Astrocyte (in vitro differentiated cells and primary cell): ENCODE measurements around the gene RPS6KA2. TPM values are rescaled to one million over a fixed set of nuclear protein-coding genes. Genes with fewer than 3 reads are reported as not detected.

Experiments used
- DNase-seq: peaks from one replicate; pipeline ENCODE4 v3.0.0-alpha.2; 2010; ENCODE audit warnings: low read depth
- FAIRE-seq: peaks from 2 replicates; lab custom pipeline; 2011; peaks lifted over from hg19 to GRCh38; lab: Jason Lieb, UNC
- H2AFZ ChIP-seq: 2 replicates; pipeline ENCODE4 v1.6.0; 2012; ENCODE audit warnings: low read depth, low read length, inconsistent platforms
- H3K27ac ChIP-seq: 2 replicates; pipeline ENCODE4 v1.5.1; 2011; ENCODE audit warnings: low read depth, low read length, inconsistent platforms
- H3K27me3 ChIP-seq: 2 replicates; pipeline ENCODE4 v1.6.0; 2011; ENCODE audit warnings: low read length, inconsistent platforms; ENCODE audit not compliant: insufficient read depth
- H3K36me3 ChIP-seq: 2 replicates; pipeline ENCODE4 v1.5.1; 2011; ENCODE audit warnings: low read length, inconsistent platforms; ENCODE audit not compliant: insufficient read depth
- H3K4me1 ChIP-seq: 2 replicates; pipeline ENCODE4 v1.5.1; 2011; ENCODE audit warnings: low read length, inconsistent platforms; ENCODE audit not compliant: insufficient read depth
- H3K4me2 ChIP-seq: 2 replicates; pipeline ENCODE4 v1.6.0; 2012; ENCODE audit warnings: low read length, inconsistent platforms
- H3K4me3 ChIP-seq: 2 replicates; pipeline ENCODE4 v1.5.1; 2011; ENCODE audit warnings: low read depth, mild to moderate bottlenecking, low read length, inconsistent platforms; ENCODE audit not compliant: insufficient read depth
- H3K79me2 ChIP-seq: 2 replicates; pipeline ENCODE4 v1.6.0; 2012; ENCODE audit warnings: mild to moderate bottlenecking, low read length, inconsistent platforms; ENCODE audit not compliant: insufficient read depth
- H3K9ac ChIP-seq: 2 replicates; pipeline ENCODE4 v1.6.0; 2012; ENCODE audit warnings: mild to moderate bottlenecking, low read length, inconsistent platforms
- H3K9me3 ChIP-seq: 2 replicates; pipeline ENCODE4 v1.5.1; 2012; ENCODE audit warnings: low read depth, mild to moderate bottlenecking, low read length, inconsistent platforms; ENCODE audit not compliant: insufficient read depth
- H4K20me1 ChIP-seq: 2 replicates; pipeline ENCODE4 v1.6.0; 2012; ENCODE audit warnings: low read length, inconsistent platforms; ENCODE audit not compliant: insufficient read depth
- H3K27ac Mint-ChIP-seq: one replicate; pipeline ENCODE4 v1.8.0; 2021; ENCODE audit warnings: mild to moderate bottlenecking, mixed read lengths; ENCODE audit not compliant: unreplicated experiment
- H3K27me3 Mint-ChIP-seq: one replicate; pipeline ENCODE4 v1.8.0; 2021; ENCODE audit warnings: low read depth, mixed read lengths; ENCODE audit not compliant: unreplicated experiment
- H3K36me3 Mint-ChIP-seq: one replicate; pipeline ENCODE4 v1.8.0; 2021; ENCODE audit warnings: low read depth, mixed read lengths; ENCODE audit not compliant: unreplicated experiment
- H3K4me1 Mint-ChIP-seq: one replicate; pipeline ENCODE4 v1.8.0; 2021; ENCODE audit warnings: low read depth, mixed read lengths; ENCODE audit not compliant: unreplicated experiment
- H3K4me3 Mint-ChIP-seq: one replicate; pipeline ENCODE4 v1.8.0; 2021; ENCODE audit warnings: mild to moderate bottlenecking, moderate library complexity, mixed read lengths; ENCODE audit not compliant: unreplicated experiment
- H3K9me3 Mint-ChIP-seq: one replicate; pipeline ENCODE4 v1.8.0; 2021; ENCODE audit warnings: mild to moderate bottlenecking, mixed read lengths; ENCODE audit not compliant: unreplicated experiment
- EZH2 ChIP-seq: IDR thresholded peaks from 2 replicates; pipeline ENCODE4 v1.6.1; 2012; ENCODE audit warnings: mild to moderate bottlenecking, low read length, inconsistent platforms; ENCODE audit not compliant: insufficient read depth
- total RNA-seq: library from RNA; stranded (reverse); gene quantifications from 2 replicates; pipeline ENCODE4 v1.2.1, GENCODE V29; 2021
- TF ChIP-seq, protein P1 (sequence below): IDR thresholded peaks from 2 replicates; pipeline ENCODE4 v1.5.1; 2011; ENCODE audit warnings: low read depth, mild to moderate bottlenecking, inconsistent platforms, low read length, moderate library complexity; ENCODE audit not compliant: insufficient read depth

The RPS6KA2 gene
- total RNA-seq, 1 donor from 2014 or later: 33.5 TPM

DNA sequence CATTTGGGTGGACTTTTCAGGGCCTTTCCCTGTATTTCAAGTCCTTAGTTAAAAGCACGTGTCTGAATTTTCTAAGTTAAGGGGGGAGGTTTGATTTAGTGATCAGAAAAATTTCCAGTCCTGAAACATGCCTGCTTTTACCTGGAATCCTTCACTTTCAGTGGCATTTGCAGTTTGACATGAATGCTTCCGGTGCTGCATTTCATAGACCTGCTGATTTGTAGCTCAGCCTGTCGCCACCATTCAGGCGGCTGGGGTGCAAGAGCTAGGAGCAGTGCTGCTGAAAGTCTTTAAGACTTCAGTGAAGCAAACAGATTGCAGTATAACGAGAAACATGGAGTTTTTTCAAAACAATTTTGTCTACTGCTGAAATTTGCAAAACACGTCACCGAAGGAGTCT lies 14.0 kb downstream of the RPS6KA2 start:
- H3K9me3 ChIP-seq: no peaks in the 10 kb centered on the region
- H3K4me3 ChIP-seq: no peak overlapping the region
- H3K4me1 ChIP-seq: peaks cover 19% of the 10 kb centered on the region
- no peaks in the 10 kb centered on the region for H3K27me3 Mint-ChIP-seq
- no peak overlapping the region for H2AFZ ChIP-seq
- H3K4me2 ChIP-seq: no peak overlapping the region
- no peaks in the 10 kb centered on the region for H3K27me3 ChIP-seq
- peaks cover 28% of the 10 kb centered on the region for H3K4me1 Mint-ChIP-seq
- no peaks in the 10 kb centered on the region for H3K36me3 ChIP-seq
- TF ChIP-seq, protein P1, sequence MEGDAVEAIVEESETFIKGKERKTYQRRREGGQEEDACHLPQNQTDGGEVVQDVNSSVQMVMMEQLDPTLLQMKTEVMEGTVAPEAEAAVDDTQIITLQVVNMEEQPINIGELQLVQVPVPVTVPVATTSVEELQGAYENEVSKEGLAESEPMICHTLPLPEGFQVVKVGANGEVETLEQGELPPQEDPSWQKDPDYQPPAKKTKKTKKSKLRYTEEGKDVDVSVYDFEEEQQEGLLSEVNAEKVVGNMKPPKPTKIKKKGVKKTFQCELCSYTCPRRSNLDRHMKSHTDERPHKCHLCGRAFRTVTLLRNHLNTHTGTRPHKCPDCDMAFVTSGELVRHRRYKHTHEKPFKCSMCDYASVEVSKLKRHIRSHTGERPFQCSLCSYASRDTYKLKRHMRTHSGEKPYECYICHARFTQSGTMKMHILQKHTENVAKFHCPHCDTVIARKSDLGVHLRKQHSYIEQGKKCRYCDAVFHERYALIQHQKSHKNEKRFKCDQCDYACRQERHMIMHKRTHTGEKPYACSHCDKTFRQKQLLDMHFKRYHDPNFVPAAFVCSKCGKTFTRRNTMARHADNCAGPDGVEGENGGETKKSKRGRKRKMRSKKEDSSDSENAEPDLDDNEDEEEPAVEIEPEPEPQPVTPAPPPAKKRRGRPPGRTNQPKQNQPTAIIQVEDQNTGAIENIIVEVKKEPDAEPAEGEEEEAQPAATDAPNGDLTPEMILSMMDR: no peak
- TF ChIP-seq EZH2: no peak
- peaks cover 13% of the 10 kb centered on the region for H3K36me3 Mint-ChIP-seq
- H3K79me2 ChIP-seq: peaks cover 77% of the 10 kb centered on the region
- DNase-seq (no peak), FAIRE-seq (no peak)
- H4K20me1 ChIP-seq: no peaks in the 10 kb centered on the region
- no peak overlapping the region for H3K27ac ChIP-seq
- H3K27ac Mint-ChIP-seq: no peak overlapping the region
- H3K9me3 Mint-ChIP-seq: no peaks in the 10 kb centered on the region
- no peak overlapping the region for H3K9ac ChIP-seq
- H3K4me3 Mint-ChIP-seq: no peak overlapping the region

DNA sequence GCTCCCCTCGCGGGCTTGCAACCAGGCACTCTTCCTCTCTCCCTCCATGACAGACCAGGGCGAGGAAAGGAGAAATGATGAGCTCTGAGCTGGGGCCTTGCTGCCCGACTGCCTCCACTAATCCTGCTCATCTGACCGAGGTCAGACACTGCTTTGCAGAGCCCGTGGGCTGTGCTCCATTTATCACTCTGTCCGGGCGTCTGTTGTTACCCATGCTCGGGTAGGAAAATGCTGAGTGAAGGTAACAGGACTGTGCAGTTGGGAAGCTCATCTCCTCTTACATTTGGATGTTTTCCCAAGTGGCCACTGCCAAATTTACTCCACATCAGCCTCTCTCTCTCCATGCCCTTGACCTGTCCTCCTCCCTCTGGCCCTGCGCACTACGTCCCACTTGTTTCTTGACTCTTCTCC lies 14.6 kb downstream of the RPS6KA2 start:
- FAIRE-seq (no peak), DNase-seq (no peak)
- Histone ChIP-seq H3K36me3 (no peaks in the 10 kb centered on the region), H3K9me3 (no peaks in the 10 kb centered on the region), H3K79me2 (peaks cover 77% of the 10 kb centered on the region), H2AFZ (no peak overlapping the region), H3K4me1 (peaks cover 13% of the 10 kb centered on the region), H3K27me3 (no peaks in the 10 kb centered on the region), H4K20me1 (no peaks in the 10 kb centered on the region), H3K4me3 (no peak overlapping the region), H3K4me2 (no peak overlapping the region), H3K27ac (no peak overlapping the region), H3K9ac (no peak overlapping the region)
- Mint-ChIP-seq H3K4me1 (peaks cover 24% of the 10 kb centered on the region), H3K27ac (no peak overlapping the region), H3K4me3 (no peak overlapping the region), H3K36me3 (peaks cover 10% of the 10 kb centered on the region), H3K27me3 (no peaks in the 10 kb centered on the region), H3K9me3 (no peaks in the 10 kb centered on the region)
- TF ChIP-seq, protein P1: no peak
- no peak for TF ChIP-seq EZH2

DNA sequence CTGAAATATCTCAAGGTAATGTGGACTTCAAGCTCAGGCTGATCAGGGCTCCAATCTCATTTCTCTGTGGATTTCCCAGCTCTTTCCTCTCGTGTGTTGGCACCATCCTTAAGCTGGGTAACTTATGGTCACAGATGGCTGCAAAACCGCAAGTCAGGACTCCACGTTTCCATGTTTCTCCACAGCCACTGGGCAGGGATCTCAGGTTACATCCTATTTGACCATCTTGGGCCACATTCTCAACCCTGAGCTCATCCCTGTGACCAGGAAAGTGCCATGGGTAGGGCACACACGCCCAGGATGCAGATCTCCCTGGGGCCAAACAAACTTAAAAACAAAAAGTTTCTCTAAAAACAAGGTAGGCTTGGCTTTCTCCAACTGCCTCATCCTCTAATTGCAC lies 15.4 kb downstream of the RPS6KA2 start:
- Histone ChIP-seq H3K79me2 (peaks cover 77% of the 10 kb centered on the region), H2AFZ (no peak overlapping the region), H3K27me3 (no peaks in the 10 kb centered on the region), H3K4me2 (no peak overlapping the region), H3K9ac (no peak overlapping the region), H3K9me3 (no peaks in the 10 kb centered on the region), H3K4me1 (peaks cover 12% of the 10 kb centered on the region), H3K36me3 (no peaks in the 10 kb centered on the region), H4K20me1 (no peaks in the 10 kb centered on the region), H3K4me3 (no peak overlapping the region), H3K27ac (no peak overlapping the region)
- Mint-ChIP-seq H3K9me3 (no peaks in the 10 kb centered on the region), H3K36me3 (peaks cover 6% of the 10 kb centered on the region), H3K4me1 (peaks cover 20% of the 10 kb centered on the region), H3K4me3 (no peak overlapping the region), H3K27ac (no peak overlapping the region), H3K27me3 (no peaks in the 10 kb centered on the region)
- no peak for FAIRE-seq
- no peak for TF ChIP-seq EZH2
- TF ChIP-seq, protein P1: no peak
- no peak for DNase-seq
